Anterior cingulate cortex (tissue), 58 donors: ENCODE results near the gene LRP11.
"Not testable (repeated sequence)": the region's sequence is repeated elsewhere in the genome, so short reads cannot be mapped to it uniquely, and the experiment has no call there.

Source experiments
- DNase-seq, 58 donors: peaks; one replicate each; lab custom pipeline; 2025; lab: John Stamatoyannopoulos, UW

Gene LRP11, protein sequence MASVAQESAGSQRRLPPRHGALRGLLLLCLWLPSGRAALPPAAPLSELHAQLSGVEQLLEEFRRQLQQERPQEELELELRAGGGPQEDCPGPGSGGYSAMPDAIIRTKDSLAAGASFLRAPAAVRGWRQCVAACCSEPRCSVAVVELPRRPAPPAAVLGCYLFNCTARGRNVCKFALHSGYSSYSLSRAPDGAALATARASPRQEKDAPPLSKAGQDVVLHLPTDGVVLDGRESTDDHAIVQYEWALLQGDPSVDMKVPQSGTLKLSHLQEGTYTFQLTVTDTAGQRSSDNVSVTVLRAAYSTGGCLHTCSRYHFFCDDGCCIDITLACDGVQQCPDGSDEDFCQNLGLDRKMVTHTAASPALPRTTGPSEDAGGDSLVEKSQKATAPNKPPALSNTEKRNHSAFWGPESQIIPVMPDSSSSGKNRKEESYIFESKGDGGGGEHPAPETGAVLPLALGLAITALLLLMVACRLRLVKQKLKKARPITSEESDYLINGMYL

DNA sequence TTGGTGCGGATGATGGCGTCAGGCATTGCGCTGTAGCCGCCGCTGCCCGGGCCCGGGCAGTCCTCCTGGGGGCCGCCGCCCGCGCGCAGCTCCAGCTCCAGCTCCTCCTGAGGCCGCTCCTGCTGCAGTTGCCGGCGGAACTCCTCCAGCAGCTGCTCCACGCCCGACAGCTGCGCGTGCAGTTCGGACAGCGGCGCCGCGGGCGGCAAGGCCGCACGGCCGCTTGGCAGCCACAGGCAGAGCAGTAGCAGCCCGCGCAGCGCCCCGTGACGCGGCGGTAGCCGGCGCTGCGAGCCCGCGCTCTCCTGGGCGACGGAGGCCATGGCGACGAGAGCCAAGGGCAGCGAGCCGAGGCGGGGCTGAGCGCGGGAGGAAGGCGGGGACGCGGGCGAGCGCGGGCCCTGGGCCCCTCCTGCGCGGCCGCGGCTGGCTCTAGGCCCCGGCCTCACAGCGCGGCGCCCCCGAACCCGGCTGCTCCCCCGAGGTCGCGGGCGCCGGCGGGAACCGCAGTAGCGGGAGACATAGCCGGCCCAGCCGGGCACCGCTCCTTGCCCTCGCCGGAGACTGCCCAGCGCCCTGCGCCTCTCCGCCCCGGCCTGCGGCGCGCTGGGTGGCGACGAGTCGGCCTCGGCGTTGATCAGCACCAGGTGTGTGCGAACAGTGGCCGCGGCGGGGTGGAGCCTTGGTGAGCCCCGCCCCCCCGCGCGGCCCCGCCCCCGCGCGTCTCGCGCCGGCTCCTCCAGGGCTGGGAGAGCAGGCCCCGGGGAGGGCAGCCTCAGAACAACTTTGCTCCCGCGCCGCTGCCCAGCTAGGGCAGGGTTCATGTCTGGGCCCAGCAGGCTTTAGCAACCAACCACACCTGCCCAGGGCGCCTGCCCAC lies at the start of gene LRP11:
LRP11 (minus strand) TSS at position 662 of the 880 bp plus-strand sequence; CDS start at position 323, 339 bp downstream.
- DNase-seq: peak; percentile 9 to 89 (median 78)

DNA sequence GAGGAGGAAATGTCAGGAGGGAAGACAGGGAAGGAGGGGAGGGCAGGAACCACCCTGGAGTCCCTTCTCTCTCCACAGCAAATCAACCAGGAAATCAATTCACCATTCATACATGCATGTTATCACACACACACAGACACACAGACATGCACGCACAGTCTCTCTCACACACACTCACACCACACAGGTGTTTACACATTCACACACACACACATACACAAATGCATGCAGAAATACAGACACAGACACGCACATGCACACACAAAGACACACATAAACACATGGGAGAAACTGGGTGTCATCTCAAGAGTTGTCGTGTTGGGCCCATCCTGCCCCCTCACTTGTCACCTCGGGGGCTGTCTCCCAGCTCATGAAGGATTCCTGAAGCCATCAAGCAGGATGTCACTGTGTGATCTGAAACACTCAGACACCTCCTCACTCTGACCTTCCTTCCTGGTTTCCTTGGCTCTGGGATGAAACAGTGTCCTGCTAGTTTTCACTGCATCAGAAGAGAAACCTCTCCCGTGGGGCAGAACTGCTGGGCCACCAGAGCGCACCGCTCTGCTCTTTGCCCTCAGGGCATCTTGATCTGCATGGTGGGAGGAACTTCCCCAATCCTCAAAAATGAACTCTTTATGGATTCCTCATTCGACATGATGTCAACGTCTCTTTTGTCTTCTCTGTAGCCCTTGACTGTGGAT lies 49.5 kb upstream of the LRP11 start:
- no peak for DNase-seq

DNA sequence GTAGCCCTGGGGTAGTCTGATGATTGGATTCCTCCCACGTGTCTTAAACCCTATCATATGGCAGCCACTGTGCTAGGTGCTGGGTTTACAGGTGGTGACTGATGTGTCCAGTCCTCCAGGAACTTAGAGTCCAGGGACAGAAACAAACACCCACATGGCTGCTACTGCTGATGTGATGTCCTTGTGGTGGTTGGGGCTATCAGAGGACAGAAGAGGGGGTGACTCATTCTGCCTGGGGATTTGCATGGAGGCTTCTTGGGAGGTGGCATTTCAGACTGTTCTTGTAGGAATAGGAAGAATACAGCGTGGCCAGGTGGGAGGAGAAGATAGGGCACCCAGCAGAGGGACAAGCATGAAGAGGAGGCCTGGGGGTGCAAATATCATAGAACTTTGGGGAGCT lies 48.9 kb upstream of the LRP11 start:
- no peak for DNase-seq

DNA sequence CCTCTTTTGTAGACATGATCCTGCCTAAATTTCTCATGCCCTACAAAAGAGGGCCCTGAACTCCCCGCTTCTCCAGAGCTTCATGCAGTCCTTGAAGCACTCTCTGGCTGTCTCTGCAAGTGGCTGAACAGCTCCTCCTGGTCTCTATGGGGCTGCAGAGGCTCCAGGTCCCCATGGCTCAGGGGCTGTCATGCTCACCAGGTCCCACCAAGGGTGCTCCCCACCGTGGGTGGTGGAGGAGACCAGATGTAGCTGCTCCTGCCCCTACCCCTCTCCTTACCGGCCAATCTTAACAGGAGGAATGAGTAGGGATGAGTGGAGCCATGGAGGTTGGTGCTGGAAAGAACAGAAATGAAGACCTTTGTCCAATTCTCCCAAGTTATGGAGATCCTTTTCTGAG lies 48.5 kb upstream of the LRP11 start:
- not testable (repeated sequence) for DNase-seq

DNA sequence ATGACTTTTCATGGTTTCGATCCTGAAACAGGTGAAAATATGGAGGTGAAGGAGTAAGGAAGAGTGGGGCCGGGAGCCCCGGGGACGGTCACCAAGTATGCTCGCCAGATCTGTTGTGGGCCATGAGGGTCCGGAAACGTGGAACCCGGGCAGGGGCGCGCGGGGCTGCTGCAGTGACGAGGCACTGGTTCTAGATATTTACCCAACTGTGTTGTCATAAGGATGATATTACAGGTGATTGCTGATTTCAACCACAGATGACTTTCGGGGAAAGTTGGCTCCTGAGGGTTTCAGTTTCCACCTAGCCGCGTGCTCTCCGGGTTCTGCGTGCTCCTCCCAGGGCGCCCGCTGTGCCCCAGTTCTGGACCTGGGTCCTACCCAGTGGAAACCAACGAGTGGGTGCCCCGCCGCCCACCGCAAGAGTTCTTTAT lies 46.6 kb upstream of the LRP11 start:
- no peak for DNase-seq

DNA sequence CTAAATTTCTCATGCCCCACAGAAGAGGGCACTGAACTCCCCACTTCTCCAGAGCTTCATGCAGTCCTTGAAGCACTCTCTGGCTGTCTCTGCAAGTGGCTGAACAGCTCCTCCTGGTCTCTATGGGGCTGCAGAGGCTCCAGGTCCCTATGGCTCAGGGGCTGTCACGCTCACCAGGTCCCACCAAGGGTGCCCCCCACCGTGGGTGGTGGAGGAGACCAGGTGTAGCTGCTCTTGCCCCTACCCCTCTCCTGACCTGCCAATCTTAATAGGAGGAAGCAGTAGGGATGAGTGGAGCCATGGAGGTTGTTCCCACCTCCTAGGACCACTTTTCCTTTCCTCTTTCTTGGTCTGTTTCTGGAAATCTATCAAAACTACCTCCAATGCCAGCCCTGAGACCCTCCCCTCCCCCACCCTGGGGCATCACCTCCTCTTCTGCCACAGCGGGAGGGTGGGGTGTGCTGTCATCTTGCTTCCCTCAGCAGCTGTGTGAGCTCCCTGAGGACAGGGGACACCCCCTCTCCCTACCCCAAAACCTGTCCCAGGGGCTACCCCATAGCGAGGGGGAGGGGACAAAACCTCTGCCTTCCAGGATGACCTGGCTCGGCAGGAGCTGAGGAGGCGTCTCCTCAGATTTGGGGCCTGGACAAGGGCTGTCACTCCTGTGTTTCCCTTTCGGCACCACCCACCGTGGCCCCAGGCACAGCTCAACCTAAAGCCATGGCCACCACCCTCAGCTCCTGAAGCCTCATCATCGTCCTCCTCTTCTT lies 45.7 kb upstream of the LRP11 start:
- DNase-seq: no peak

DNA sequence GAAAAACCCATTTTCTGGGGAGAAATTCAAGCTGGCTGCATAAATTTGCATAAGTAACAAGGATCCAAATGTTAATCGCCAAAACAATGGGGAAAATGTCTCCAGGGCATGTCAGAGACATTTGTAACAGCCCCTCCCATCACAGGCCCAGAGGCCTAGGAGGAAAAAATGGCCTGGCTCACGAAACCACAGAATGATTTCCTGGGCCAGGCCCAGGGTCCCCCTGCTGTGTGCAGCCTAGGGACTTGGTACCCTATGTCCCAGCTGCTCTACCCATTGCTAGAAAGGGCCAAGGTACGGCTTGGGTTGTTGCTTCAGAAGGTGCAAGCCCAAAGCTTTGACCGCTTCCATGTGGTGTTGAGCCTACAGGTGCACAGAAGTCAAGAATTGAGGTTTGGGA lies 44.3 kb upstream of the LRP11 start:
- not testable (repeated sequence) for DNase-seq

DNA sequence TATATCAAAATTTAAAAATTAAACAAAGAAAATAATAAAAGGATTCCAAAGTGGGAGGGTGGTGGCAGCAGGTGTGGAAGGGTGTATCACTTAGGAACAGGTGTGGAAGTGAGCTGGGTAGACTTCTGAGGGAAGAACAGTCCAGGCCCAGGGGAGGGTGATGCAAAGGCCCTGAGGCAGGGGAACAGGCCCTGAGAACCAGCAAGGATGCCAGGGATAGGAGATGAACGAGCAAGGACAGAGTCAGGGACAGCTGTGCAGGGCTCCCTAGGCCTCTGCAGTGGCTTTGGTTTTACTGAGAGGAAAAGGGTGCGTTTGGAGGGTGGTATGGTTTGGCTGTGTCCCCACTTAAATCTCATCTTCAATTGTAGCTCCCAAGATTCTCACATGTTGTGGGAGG lies 43.2 kb upstream of the LRP11 start:
- no peak for DNase-seq

DNA sequence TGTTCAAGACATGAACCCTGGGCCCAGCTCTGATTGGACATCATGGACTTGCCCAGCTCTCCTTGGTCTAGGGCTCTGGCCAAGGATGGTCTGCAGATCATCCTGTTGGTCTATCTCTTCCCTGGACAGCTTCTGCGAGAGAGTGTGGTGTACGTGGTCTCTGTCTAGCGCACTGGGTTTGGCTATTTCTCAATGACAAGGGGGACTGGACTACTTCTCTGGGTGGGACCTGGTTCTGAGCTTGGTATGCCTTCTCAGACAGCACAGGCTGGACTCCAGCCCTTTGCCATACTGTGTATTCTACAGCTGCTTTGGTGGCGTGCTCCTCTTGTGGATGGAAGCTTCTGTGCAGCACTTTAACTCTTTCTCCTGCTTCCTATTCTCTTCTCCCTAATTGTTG lies 42.2 kb upstream of the LRP11 start:
- DNase-seq: no peak

DNA sequence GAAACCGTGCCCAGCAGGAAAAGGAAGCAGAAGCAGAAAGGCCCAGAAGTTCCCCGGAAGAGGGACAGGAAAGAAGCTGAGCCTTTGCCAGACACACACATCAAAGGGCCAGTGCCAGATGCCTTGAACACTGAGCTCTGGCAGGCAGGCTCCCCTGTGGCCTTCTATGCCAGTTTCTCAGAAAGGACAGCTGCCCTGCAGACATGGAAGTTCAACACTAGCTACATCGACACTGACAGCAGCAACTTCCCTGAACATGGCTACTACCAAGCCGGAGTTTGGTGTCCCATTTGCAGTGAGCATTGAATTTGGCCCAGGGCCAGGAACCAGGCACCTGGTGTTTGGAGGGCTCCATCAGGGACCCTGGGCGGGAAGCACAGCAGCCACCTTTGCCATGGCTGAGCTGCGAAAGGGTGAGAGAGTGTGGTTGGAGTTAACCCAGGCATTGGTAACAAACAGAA lies 41.8 kb upstream of the LRP11 start:
- no peak for DNase-seq

DNA sequence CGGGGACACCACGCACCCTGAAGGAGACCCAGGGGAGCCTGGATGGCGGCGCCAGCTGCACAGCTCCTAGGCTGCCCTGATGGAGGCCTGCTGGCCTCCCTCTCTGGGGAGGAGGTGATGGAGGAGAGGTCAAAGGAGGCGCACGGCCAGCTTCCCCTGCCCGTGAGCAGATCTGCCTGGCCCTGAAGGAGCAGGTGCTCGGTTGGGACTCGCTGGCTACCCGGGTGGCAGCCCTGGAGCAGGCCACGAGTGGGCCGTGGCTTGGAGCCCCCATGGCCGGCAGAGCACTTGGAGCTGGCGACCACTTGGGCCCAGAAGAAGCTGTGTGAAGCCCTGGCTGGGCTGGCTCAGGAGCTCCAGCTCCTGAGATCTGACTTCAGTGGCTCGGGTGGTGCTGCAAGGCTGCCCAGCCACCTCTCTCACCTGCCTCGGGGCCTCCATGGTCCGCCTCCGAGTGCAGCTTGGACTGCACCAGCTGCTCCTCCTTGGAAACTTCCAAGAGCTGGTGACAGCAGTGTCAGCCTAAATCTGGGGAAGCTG lies 41.3 kb upstream of the LRP11 start:
- DNase-seq: no peak

DNA sequence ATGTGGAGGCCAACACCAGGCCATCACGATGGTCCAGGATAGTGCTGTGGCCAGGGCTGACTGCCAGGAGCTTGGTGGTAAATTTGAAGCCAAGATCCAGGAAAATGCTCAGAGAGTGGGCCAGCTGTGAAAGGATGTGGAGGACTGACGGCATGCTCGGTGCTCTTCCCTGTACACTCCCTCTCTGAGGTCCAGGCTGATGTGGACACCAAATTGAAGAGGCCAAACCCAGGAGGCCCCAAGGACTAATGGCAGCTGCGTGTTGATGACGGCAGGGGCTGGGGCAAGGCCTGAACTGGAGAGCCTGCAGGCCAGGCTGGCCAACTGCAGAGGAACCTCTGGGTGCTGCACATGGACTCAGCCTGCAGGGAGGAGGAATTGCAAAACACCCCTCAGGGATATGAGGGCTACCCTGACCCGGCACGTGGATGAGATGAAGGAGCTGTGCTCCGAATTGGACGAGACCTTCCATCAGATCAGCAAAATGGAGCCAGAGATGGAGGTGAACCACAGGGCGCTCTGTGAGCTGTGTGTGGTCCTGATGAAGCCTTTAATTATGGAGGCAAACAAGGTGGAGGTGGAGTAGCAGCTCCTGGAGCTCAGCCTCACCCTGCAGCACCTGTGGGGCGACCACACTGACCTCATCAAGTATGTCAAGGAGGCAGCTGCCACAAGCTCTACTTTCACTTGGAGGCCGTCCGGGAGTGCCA lies 40.7 kb upstream of the LRP11 start:
- no peak for DNase-seq

DNA sequence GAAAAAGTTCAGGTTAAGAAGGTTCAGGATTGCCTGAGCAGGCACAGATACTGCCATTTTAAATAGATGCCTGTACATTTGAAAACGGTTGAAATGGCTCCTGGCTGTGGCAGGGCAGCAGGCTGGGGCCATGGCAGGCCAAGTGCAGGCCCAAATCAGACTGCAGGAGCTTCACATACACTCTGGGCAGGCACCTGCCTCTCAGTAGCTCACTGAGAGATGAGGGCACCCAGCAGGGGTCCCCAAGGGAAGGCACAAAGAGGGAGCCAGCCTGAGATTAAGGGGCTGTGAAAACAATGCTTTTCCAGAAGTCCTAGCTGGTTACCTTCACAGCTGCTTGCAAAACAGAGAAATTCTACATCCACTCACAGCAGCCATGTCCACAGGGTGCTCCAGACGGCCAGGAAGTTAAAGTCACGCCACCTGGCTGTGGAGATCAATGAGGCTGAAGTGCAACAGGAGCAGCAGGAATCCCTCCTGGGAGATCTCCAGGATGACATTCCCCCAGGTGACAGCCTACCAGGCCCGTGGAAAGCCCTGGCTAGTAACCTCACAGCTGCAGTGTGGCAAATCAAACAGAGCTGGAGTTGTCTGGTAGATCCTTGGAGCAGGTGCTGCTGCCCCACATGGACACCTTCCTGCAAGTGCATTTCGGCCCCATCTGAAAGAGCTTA lies 39.9 kb upstream of the LRP11 start:
- no peak for DNase-seq

DNA sequence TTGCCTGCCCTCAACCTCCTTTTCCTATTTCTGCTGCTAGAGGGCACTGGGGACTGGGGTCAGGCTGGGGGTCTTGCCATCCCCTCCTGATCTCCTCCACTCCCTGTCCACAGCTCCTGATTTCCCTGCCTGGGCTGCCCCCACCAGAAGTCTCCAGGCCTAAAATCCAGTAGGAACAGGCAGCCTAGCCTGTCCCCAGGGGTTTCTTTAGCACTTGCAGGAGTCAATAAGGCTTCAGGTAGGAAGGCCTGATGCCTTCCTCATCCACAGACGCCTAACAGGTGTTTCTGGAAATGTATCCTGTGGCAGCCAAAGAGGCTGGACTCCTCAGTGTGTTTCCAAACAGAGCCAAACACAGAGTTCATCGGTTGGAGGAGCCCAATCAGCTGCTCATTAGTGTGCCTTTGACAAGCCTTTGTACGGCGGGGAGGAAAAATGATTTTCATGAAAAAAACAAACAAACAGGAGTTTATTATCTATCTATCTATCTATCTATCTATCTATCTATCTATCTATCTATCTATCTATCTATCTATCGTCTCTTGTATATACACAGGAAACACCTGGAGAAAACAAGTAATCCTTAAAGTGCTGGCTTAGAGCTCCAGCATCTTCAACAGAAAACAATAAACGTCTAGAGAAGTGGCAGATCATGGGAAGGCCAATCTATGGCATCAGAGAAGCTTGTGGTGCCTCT lies 37.4 kb upstream of the LRP11 start:
- no peak for DNase-seq

DNA sequence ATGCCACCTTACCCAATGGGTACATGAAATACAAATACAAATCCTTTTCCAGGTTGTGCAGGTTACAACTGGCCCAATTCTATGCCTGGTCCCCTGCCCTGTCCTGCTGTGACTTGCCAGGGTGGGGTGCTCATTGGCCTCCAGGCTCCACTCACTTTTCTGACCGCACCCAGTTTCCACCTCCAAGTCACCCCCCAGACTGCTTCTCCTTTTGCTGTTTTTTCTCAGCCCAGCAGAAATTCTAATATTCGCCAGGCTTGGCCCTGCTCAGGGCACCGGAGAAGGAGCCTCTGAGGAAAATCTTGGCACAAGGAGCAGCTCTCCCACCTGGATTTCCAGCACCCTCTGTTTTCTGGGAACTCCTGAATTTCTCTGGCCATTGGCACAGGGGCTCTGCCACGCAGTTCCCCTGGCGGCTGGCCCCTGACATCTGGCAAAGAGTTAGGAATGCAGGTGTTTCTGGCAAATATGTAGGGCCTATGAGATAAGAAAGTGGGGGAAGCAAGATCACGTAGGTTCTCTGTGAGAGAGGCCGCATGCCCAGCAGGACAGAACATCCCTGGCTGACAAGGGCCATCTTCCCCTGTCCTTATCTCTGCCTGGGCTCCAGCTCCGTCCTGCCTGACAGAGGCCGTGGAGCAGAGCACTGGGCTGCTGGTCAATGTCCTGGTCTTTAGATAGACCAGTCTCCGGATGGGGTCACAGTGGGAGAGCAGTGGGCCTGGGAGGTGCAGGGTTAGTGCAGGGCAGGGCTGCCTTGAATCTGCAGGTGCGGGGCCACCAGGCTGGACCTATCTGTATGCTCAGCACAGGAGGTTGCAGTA lies 36.7 kb upstream of the LRP11 start:
- no peak for DNase-seq

DNA sequence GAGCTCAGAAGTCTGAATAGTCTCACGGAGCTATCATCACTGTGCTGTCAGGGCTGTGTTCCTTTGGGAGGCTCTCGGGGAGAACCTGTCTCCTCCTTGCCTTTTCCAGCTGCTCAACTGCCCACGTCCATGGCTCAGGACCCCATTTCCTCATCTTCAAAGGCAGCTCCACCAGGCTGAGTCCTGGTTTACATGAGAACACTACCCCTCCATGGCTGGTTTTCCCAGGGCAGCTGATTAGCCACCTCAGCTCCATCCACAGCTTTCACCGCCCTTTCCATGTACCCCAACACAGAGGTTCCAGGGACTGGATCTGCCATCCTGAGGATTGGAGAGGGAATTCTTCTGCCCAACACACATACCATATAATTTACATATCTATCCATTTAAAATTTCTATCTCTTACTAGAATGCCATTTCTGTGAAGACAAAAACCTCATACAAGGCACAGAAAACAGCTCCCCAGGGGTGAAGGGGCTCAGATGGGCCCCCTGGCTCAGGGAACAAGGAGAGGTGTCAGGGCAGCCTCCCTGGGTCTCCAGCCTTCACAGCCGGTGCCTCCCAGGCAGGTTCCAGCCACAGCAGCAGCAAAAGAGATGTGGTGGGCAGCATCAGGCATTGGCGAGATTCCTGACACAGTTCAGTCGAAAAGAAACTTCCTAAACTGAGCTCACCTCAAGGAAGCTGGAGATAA lies 35.9 kb upstream of the LRP11 start:
- no peak for DNase-seq
